ENCODE data around the gene MSMP.

The MSMP gene

GRCh38 chr9:35748858-35749514 lies 5.1 kb downstream of the MSMP start, which contains the start of the genes GBA2 and RGP1:
Gene GBA2, minus strand, starts transcription at chr9:35749228. Its CDS starts 524 bp downstream, at chr9:35748704.
Gene RGP1, plus strand, starts transcription at chr9:35749287. Its CDS starts 469 bp downstream, at chr9:35749756.
- peak within 1 kb of the TSS; percentile 75 for H2BK5ac ChIP-seq (ENCODE audit: low read depth, low read length, poor library complexity)
- no peaks in the 10 kb centered on the region for H3K27me3 ChIP-seq (ENCODE audit: insufficient read depth, low read length)
- H4K8ac ChIP-seq (ENCODE audit: low read depth, low read length) = peak within 1 kb of the TSS; percentile 94
- peak within 1 kb of the TSS; percentile 95 for H3K9ac ChIP-seq (ENCODE audit: low read length)
- H3K79me1 ChIP-seq (ENCODE audit: low read length) = peaks cover 12% of the 10 kb centered on the region
- peak within 1 kb of the TSS; percentile 92 for H3K14ac ChIP-seq (ENCODE audit: low read length)
- peak within 1 kb of the TSS; percentile 95 for H4K91ac ChIP-seq (ENCODE audit: low read depth, low read length)
- H2BK12ac ChIP-seq (ENCODE audit: low read length) = no peak within 1 kb of the TSS
- H3K4me2 ChIP-seq (ENCODE audit: low read length) = peak within 1 kb of the TSS; percentile 90
- peak within 1 kb of the TSS; percentile 67 for H2AK5ac ChIP-seq (ENCODE audit: low read length)
- H3K27ac ChIP-seq (ENCODE audit: low read depth, low read length) = peak within 1 kb of the TSS; percentile 89
- no peaks in the 10 kb centered on the region for H3K9me3 ChIP-seq (ENCODE audit: insufficient read depth, low read depth, low read length)
- H3K23ac ChIP-seq (ENCODE audit: low read length) = no peak within 1 kb of the TSS
- peak within 1 kb of the TSS; percentile 84 for H3K4me3 ChIP-seq (ENCODE audit: low read depth, low read length)
- H3K36me3 ChIP-seq (ENCODE audit: control insufficient read depth in 1 of 2, insufficient read depth in 2 of 2, low read length in 2 of 2) = peaks cover 25 to 41% of the 10 kb centered on the region in 2 experiments
- H2AFZ ChIP-seq (ENCODE audit: insufficient read depth, low read length, poor library complexity) = peak within 1 kb of the TSS; percentile 96
- H2BK120ac ChIP-seq (ENCODE audit: insufficient read depth, low read length, poor library complexity) = peak within 1 kb of the TSS; percentile 86
- peaks cover 23% of the 10 kb centered on the region for H3K79me2 ChIP-seq (ENCODE audit: control insufficient read depth, insufficient read depth, low read length, poor library complexity)
- peaks cover 23 to 35% of the 10 kb centered on the region in 2 experiments for H3K4me1 ChIP-seq (ENCODE audit: control insufficient read depth in 1 of 2, insufficient read depth in 2 of 2, low read length in 2 of 2)
- H3K18ac ChIP-seq (ENCODE audit: low read length) = peak within 1 kb of the TSS; percentile 99
- peak within 1 kb of the TSS; percentile 95 for H3K4ac ChIP-seq (ENCODE audit: low read depth, low read length)
- WGBS (ENCODE audit: extremely low coverage, insufficient coverage, insufficient read length) = no CpG with 5 or more reads among the region's 69 CpGs
- peak; percentile 78 to 83 for DNase-seq
- peak within 1 kb of the TSS; percentile 91 for H4K12ac ChIP-seq (ENCODE audit: low read depth, low read length)

GRCh38 chr9:35748242-35748857 lies 5.7 kb downstream of the MSMP start:
- Histone ChIP-seq H2AK5ac (ENCODE audit: low read length) (peak overlapping the region; percentile 67), H3K9me3 (ENCODE audit: insufficient read depth, low read depth, low read length) (no peaks in the 10 kb centered on the region), H3K9ac (ENCODE audit: low read length) (peak overlapping the region; percentile 89), H4K12ac (ENCODE audit: low read depth, low read length) (peak overlapping the region; percentile 68), H4K91ac (ENCODE audit: low read depth, low read length) (peak overlapping the region; percentile 95), H2BK12ac (ENCODE audit: low read length) (no peak overlapping the region), H3K4me3 (ENCODE audit: low read depth, low read length) (peak overlapping the region; percentile 84), H3K79me1 (ENCODE audit: low read length) (peaks cover 12% of the 10 kb centered on the region), H3K4me1 (ENCODE audit: control insufficient read depth in 1 of 2, insufficient read depth in 2 of 2, low read length in 2 of 2) (peaks cover 29 to 40% of the 10 kb centered on the region in 2 experiments), H3K4me2 (ENCODE audit: low read length) (peak overlapping the region; percentile 90), H3K23ac (ENCODE audit: low read length) (no peak overlapping the region), H3K27me3 (ENCODE audit: insufficient read depth, low read length) (no peaks in the 10 kb centered on the region), H3K18ac (ENCODE audit: low read length) (peak overlapping the region; percentile 76), H2AFZ (ENCODE audit: insufficient read depth, low read length, poor library complexity) (peak overlapping the region; percentile 50), H3K14ac (ENCODE audit: low read length) (peak overlapping the region; percentile 75), H3K27ac (ENCODE audit: low read depth, low read length) (peak overlapping the region; percentile 89), H3K79me2 (ENCODE audit: control insufficient read depth, insufficient read depth, low read length, poor library complexity) (peaks cover 23% of the 10 kb centered on the region), H2BK5ac (ENCODE audit: low read depth, low read length, poor library complexity) (peak overlapping the region; percentile 75), H2BK120ac (ENCODE audit: insufficient read depth, low read length, poor library complexity) (peak overlapping the region; percentile 77), H4K8ac (ENCODE audit: low read depth, low read length) (peak overlapping the region; percentile 94), H3K4ac (ENCODE audit: low read depth, low read length) (peak overlapping the region; percentile 95), H3K36me3 (ENCODE audit: control insufficient read depth in 1 of 2, insufficient read depth in 2 of 2, low read length in 2 of 2) (peaks cover 19 to 41% of the 10 kb centered on the region in 2 experiments)
- DNase-seq = no peak
- no CpG with 5 or more reads among the region's 24 CpGs for WGBS (ENCODE audit: extremely low coverage, insufficient coverage, insufficient read length)

GRCh38 chr9:35746583-35746982 lies 7.5 kb downstream of the MSMP start:
- H3K27me3 ChIP-seq (ENCODE audit: insufficient read depth, low read length) = no peaks in the 10 kb centered on the region
- no peak overlapping the region for H2AK5ac ChIP-seq (ENCODE audit: low read length)
- peak overlapping the region; percentile 90 for H3K4me2 ChIP-seq (ENCODE audit: low read length)
- peaks cover 12% of the 10 kb centered on the region for H3K79me1 ChIP-seq (ENCODE audit: low read length)
- no peak overlapping the region for H3K23ac ChIP-seq (ENCODE audit: low read length)
- H3K36me3 ChIP-seq (ENCODE audit: control insufficient read depth in 1 of 2, insufficient read depth in 2 of 2, low read length in 2 of 2) = peaks cover 12 to 33% of the 10 kb centered on the region in 2 experiments
- H3K4me3 ChIP-seq (ENCODE audit: low read depth, low read length) = no peak overlapping the region
- H2AFZ ChIP-seq (ENCODE audit: insufficient read depth, low read length, poor library complexity) = no peak overlapping the region
- H3K79me2 ChIP-seq (ENCODE audit: control insufficient read depth, insufficient read depth, low read length, poor library complexity) = peaks cover 23% of the 10 kb centered on the region
- H3K4ac ChIP-seq (ENCODE audit: low read depth, low read length) = peak overlapping the region; percentile 95
- H4K8ac ChIP-seq (ENCODE audit: low read depth, low read length) = no peak overlapping the region
- WGBS (ENCODE audit: extremely low coverage, insufficient coverage, insufficient read length) = no CpG with 5 or more reads among the region's 3 CpGs
- no peak overlapping the region for H2BK5ac ChIP-seq (ENCODE audit: low read depth, low read length, poor library complexity)
- no peak overlapping the region for H3K9ac ChIP-seq (ENCODE audit: low read length)
- no peak overlapping the region for H3K14ac ChIP-seq (ENCODE audit: low read length)
- H2BK12ac ChIP-seq (ENCODE audit: low read length) = no peak overlapping the region
- H3K27ac ChIP-seq (ENCODE audit: low read depth, low read length) = no peak overlapping the region
- H2BK120ac ChIP-seq (ENCODE audit: insufficient read depth, low read length, poor library complexity) = no peak overlapping the region
- no peak overlapping the region for H3K18ac ChIP-seq (ENCODE audit: low read length)
- peaks cover 29 to 40% of the 10 kb centered on the region in 2 experiments for H3K4me1 ChIP-seq (ENCODE audit: control insufficient read depth in 1 of 2, insufficient read depth in 2 of 2, low read length in 2 of 2)
- DNase-seq = no peak
- no peak overlapping the region for H4K91ac ChIP-seq (ENCODE audit: low read depth, low read length)
- H3K9me3 ChIP-seq (ENCODE audit: insufficient read depth, low read depth, low read length) = no peaks in the 10 kb centered on the region
- H4K12ac ChIP-seq (ENCODE audit: low read depth, low read length) = no peak overlapping the region

- H3K27ac ChIP-seq (ENCODE audit: low read depth, low read length) = no peak overlapping the region
- no peaks in the 10 kb centered on the region for H3K9me3 ChIP-seq (ENCODE audit: insufficient read depth, low read depth, low read length)
- peaks cover 12% of the 10 kb centered on the region for H3K79me1 ChIP-seq (ENCODE audit: low read length)
- H2BK120ac ChIP-seq (ENCODE audit: insufficient read depth, low read length, poor library complexity) = no peak overlapping the region
- no CpG with 5 or more reads among the region's 1 CpG for WGBS (ENCODE audit: extremely low coverage, insufficient coverage, insufficient read length)
- H2BK12ac ChIP-seq (ENCODE audit: low read length) = no peak overlapping the region
- H3K4ac ChIP-seq (ENCODE audit: low read depth, low read length) = peak overlapping the region; percentile 47
- no peak overlapping the region for H4K12ac ChIP-seq (ENCODE audit: low read depth, low read length)
- DNase-seq = no peak
- no peak overlapping the region for H2AFZ ChIP-seq (ENCODE audit: insufficient read depth, low read length, poor library complexity)
- H3K4me3 ChIP-seq (ENCODE audit: low read depth, low read length) = no peak overlapping the region
- H3K4me1 ChIP-seq (ENCODE audit: control insufficient read depth in 1 of 2, insufficient read depth in 2 of 2, low read length in 2 of 2) = peaks cover 29 to 40% of the 10 kb centered on the region in 2 experiments
- H4K8ac ChIP-seq (ENCODE audit: low read depth, low read length) = no peak overlapping the region
- H3K27me3 ChIP-seq (ENCODE audit: insufficient read depth, low read length) = no peaks in the 10 kb centered on the region
- H3K23ac ChIP-seq (ENCODE audit: low read length) = no peak overlapping the region
- H3K18ac ChIP-seq (ENCODE audit: low read length) = no peak overlapping the region
- peaks cover 23% of the 10 kb centered on the region for H3K79me2 ChIP-seq (ENCODE audit: control insufficient read depth, insufficient read depth, low read length, poor library complexity)
- H3K4me2 ChIP-seq (ENCODE audit: low read length) = no peak overlapping the region
- H2AK5ac ChIP-seq (ENCODE audit: low read length) = no peak overlapping the region
- H3K9ac ChIP-seq (ENCODE audit: low read length) = no peak overlapping the region
- no peak overlapping the region for H4K91ac ChIP-seq (ENCODE audit: low read depth, low read length)
- no peak overlapping the region for H2BK5ac ChIP-seq (ENCODE audit: low read depth, low read length, poor library complexity)
- H3K36me3 ChIP-seq (ENCODE audit: control insufficient read depth in 1 of 2, insufficient read depth in 2 of 2, low read length in 2 of 2) = peaks cover 15 to 31% of the 10 kb centered on the region in 2 experiments
- H3K14ac ChIP-seq (ENCODE audit: low read length) = no peak overlapping the region
Measured at GRCh38 chr9:35745569-35745968, 8.5 kb downstream of the MSMP start.

All from trophoblast cell (in vitro differentiated cells and primary cell).